Fibroblast of pulmonary artery (primary cell): Measurements from ENCODE around the gene MRPS18A.

Experiments
- DNase-seq: peaks from one replicate; pipeline ENCODE4 v3.0.0-alpha.2; 2010; ENCODE audit warnings: low read depth
- H3K4me3 ChIP-seq: replicated peaks from 2 replicates; pipeline ENCODE4 v1.5.1; 2011; ENCODE audit warnings: low read depth, mild to moderate bottlenecking, control low read depth, low read length, moderate library complexity
- TF ChIP-seq, protein P1 (sequence below): IDR thresholded peaks from 2 replicates; pipeline ENCODE4 v1.5.1; 2011; ENCODE audit warnings: mild to moderate bottlenecking, control low read depth, low read length, inconsistent platforms; ENCODE audit errors: missing control alignments

The MRPS18A gene

DNA sequence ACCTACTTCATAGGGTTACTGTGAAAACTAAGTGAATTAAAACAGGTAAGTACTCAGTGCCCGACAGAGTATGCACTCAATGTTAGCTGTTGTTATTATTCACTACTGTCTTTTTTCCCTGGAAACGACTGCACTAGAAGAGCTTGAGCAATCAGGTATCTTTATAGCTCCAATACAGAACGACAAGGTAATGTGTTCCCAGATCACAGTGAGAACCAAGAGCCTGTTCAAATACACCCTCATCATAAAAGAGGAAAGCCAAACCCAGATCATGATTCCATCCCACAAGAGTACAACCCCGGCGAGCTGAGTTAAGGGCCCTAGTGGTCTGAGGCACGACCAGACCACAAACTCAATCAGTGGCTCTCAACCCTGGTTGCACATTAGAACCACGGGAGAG lies 9.8 kb downstream of the MRPS18A start:
- no peak for DNase-seq
- TF ChIP-seq, protein P1, sequence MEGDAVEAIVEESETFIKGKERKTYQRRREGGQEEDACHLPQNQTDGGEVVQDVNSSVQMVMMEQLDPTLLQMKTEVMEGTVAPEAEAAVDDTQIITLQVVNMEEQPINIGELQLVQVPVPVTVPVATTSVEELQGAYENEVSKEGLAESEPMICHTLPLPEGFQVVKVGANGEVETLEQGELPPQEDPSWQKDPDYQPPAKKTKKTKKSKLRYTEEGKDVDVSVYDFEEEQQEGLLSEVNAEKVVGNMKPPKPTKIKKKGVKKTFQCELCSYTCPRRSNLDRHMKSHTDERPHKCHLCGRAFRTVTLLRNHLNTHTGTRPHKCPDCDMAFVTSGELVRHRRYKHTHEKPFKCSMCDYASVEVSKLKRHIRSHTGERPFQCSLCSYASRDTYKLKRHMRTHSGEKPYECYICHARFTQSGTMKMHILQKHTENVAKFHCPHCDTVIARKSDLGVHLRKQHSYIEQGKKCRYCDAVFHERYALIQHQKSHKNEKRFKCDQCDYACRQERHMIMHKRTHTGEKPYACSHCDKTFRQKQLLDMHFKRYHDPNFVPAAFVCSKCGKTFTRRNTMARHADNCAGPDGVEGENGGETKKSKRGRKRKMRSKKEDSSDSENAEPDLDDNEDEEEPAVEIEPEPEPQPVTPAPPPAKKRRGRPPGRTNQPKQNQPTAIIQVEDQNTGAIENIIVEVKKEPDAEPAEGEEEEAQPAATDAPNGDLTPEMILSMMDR = no peak

DNA sequence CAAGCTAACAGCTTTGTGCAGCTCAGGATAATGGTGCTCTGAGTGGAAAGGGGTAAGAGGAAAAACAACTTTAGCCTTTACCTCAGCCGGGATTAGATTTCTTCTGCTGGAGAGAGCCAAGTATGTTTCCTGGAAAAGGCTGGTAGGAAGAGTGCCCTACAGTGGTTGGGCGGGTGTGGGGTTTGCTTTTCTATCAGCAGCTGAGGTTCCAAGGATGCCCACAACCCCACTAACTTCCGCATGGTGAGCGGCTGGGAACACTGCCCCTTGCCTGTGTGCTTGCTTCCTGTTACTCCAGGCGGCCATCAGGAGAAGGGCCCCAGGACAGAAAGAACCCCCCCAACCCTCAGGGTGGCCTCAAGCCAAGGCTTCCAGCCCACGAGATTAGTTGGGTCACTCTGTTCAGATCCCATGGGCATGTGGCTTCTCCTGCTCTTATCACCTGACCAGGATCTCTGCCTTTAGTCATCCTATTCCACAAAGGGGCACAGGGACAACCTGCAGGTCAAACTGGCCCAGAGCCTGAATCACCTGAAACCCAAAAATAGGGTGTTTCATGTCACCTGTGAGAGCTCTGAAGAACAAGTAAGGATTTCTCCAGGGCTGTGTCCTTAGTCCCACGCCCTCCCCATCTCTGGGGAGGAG lies 10.5 kb downstream of the MRPS18A start:
- TF ChIP-seq, protein P1 = no peak
- DNase-seq = no peak
- H3K4me3 ChIP-seq = no peak overlapping the region

More for the DNA sequence above, 9.8 kb downstream of the MRPS18A start:
- no peak overlapping the region for H3K4me3 ChIP-seq

DNA sequence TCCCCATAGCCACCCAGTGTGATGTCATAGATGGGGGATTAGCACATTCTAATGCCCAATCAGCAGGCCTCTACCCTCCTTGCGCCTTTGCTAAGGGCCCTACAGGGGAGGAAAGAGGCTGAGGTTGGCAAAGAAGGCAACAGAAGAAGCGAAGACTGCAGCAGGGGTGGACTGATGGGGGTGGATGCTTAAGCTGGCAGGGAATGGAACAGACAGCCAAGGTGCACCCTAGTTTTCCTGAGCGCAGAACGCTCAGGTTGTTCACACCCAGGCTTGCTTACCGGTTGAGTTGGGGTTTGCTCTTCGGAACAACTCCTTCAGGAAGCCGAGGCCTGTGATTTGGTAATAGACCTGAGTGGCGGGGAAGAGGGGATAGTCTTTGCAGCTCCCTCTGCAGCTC lies 12.7 kb downstream of the MRPS18A start:
- no peak for DNase-seq
- TF ChIP-seq, protein P1 = no peak
- H3K4me3 ChIP-seq = no peak overlapping the region

DNA sequence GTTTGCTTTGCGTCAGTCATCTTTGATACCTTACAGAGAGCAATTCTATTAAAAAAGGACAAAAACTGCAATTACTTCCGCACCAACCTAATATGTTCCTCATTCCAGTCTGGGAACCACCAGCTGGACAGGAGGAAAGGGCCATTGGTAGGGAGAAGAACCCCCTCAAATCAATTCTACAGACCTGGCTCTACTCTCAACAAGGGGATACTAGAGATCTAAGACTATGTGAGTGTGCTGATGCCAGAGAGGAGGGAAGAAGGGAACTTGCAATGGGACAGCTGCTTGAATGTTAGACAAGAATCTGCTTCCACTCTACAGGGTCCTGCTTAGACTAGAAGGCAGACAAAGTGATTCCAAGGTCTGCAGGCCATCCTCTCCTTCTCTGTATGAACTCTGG lies 13.3 kb downstream of the MRPS18A start:
- no peak overlapping the region for H3K4me3 ChIP-seq
- DNase-seq = no peak
- TF ChIP-seq, protein P1 = no peak

DNA sequence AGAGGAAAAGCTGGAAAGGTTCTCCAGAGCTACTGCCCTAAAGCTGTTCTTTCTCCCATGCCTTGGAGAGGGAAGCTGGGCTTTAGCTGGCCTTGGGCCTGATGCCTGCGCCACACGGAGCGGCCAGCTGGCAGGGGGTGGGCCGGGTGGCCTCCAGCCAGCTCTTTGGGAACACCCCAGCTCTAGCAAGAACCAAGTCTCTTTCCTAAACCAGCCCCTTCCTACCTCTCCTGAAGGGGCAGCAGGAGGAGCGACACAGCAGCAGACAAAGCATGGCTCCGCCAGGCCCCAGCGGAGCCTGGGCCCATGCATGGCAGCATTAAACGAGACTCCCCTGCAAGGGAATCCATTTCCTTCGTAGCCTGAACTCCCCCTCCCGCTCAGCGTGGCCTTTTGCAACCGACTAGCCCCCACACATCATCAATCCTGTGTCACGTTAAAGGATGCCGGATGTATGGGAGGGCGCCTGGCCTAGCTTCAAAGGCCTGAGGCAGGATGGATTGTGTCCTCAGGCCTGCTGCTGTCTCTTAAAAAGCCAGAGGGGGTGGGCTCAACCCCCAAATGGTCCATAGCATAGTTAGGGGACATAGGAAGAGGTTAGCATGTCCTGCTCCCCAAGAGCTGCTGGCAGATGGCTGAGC lies 14.0 kb downstream of the MRPS18A start:
- H3K4me3 ChIP-seq = no peak overlapping the region
- TF ChIP-seq, protein P1 = no peak
- no peak for DNase-seq

DNA sequence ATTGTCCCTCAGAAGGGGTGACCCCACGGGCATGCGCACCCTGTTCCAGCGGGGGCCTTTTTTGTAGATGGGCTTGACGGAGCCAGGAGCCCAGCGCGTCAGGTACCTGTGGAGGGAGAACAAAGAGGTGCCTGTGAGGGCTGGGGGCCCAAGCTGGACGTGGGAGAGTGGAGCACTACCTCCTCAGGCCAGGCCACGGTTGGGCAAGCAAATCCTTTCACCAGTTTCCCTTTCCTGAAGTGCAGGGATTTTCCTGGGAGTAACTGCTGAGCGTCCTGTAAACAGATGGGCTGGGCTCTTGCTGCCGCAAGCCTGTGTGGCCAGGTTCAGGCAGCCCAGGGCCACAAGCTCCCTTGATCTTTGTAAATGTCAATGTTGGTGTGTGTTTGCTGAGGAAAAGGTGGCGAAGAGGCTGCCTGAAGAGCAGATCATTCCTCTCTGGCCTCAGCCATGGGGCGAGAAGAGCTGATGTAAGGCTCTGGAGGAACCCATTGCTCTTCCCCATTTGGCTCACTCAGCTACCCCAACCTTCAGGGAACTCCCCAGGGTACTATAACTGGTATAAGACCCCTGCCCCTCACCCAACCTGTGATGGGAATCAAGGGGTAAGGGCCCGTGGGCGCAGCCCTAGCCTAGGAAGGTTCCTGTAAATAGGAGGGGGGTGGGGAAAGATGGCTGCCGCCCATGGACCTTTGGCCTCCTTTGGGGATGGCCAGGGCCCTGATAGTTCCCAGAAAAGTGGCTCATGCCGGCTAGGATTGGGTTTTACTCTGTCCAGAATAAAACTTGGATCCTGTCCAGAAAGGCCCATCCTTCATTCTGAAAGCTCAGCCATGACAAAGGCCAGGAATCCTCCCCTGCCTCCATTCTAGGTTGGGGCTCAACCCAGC lies 15.5 kb downstream of the MRPS18A start:
- DNase-seq = no peak
- no peak overlapping the region for H3K4me3 ChIP-seq
- TF ChIP-seq, protein P1 = no peak
